Tibial nerve (tissue), 4 donors: ENCODE data around the gene TCF7L1. TPM values are rescaled to one million over a fixed set of nuclear protein-coding genes. Genes with fewer than 3 reads are reported as not detected.

Experiments used
- DNase-seq, 2 donors: peaks; one replicate each; pipeline ENCODE4 v3.0.0-alpha.2; 2019; ENCODE audit warnings: low spot score in 2 of 2
- H3K27ac ChIP-seq, 4 donors: fragments of 200-600 bp; sonication (generic) in 3 of 4; one replicate each; pipeline ENCODE4 v1.5.1; 2017 to 2019; ENCODE audit warnings: mild to moderate bottlenecking in 1 of 4
- H3K27me3 ChIP-seq, 2 donors: fragments of 200-600 bp; sonication (generic) in 1 of 2; one replicate each; pipeline versions ENCODE4 v1.5.1 to v1.6.0; 2017 to 2019
- H3K36me3 ChIP-seq, 3 donors: fragments of 200-600 bp; sonication (generic); one replicate each; pipeline ENCODE4 v1.5.1; 2018 to 2019
- H3K4me1 ChIP-seq, 4 donors: fragments of 200-600 bp; sonication (generic) in 3 of 4; one replicate each; pipeline ENCODE4 v1.5.1; 2017 to 2019
- H3K4me3 ChIP-seq, 4 donors: fragments of 200-600 bp; sonication (generic) in 3 of 4; one replicate each; pipeline ENCODE4 v1.5.1; 2017 to 2019; ENCODE audit warnings: mild to moderate bottlenecking in 1 of 4, moderate library complexity in 1 of 4
- H3K9me3 ChIP-seq, 4 donors: fragments of 200-600 bp; sonication (generic) in 3 of 4; one replicate each; pipeline ENCODE4 v1.5.1; 2017 to 2019
- EP300 ChIP-seq, 2 donors: sonication (generic); formaldehyde crosslinking; IDR thresholded peaks; one replicate each; pipeline ENCODE4 v1.6.1; 2017; ENCODE audit warnings: antibody characterized with exemption in 2 of 2, mild to moderate bottlenecking in 1 of 2
- POLR2A ChIP-seq, 2 donors: fragments of 450-650 bp; IDR thresholded peaks; one replicate each; pipeline ENCODE4 v1.6.1; 2017; ENCODE audit warnings: antibody characterized with exemption in 2 of 2, mild to moderate bottlenecking in 2 of 2, moderate library complexity in 2 of 2
- WGBS, 2 donors: methylation state at CpG; one replicate each; pipeline ENCODE4 v1.1.5; 2018; 5-methylcytosine and 5-hydroxymethylcytosine counted together
- total RNA-seq, 4 donors: library from RNA; depleted of rRNA; stranded (reverse); fragments of >200 nt; gene quantifications; one replicate each; pipeline ENCODE4 v1.1.0, GENCODE V29; 2016
- TF ChIP-seq, protein P1 (sequence below), 5 experiments: fragments of 200-600 bp in 3 of 5; fragments of 450-650 bp in 2 of 5; sonication (generic) in 3 of 5; IDR thresholded peaks; one replicate each; pipeline ENCODE4 v1.5.1; 2016 to 2019; ENCODE audit warnings: antibody characterized with exemption in 5 of 5, mild to moderate bottlenecking in 3 of 5, moderate library complexity in 2 of 5

Gene TCF7L1
- total RNA-seq, 4 donors from 2014 or later, result 3.7 to 14.1 (median 7.1) TPM

DNA sequence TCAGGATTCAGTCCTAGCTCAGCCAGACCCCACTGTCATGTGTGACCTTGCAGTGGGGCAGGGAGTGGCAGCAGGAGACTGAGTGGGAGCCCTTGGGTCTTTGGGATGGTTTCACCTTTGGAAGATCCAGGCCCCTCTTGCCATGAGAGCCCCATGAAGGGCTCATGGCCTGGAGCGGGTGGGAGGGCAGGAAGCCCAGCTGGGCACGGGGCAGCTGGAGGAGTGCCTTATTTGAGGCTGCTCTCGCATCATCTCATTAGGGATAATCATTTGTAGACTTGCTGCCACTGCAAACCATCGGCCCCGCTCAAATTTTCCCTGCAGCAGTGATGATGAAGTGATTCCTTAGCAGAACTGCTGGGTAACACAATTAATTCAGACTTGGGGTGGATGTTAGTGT is 120.7 kb downstream of the TCF7L1 start:
- WGBS, 2 donors, result 56 to 68% methylated on average over 5 of the region's 5 CpGs
- peaks cover 0 to 78% (median 49%) of the 10 kb centered on the region in 4 donors for H3K4me1 ChIP-seq
- no peaks in the 10 kb centered on the region for H3K9me3 ChIP-seq
- H3K27me3 ChIP-seq, result no peaks in the 10 kb centered on the region
- no peak overlapping the region for H3K4me3 ChIP-seq
- DNase-seq, result no peak
- H3K36me3 ChIP-seq, result no peaks in the 10 kb centered on the region
- H3K27ac ChIP-seq, result no peak overlapping the region
- no peak for TF ChIP-seq EP300 (IDR thresholded peaks at IDR 0.05)
- no peak for TF ChIP-seq POLR2A (IDR thresholded peaks at IDR 0.05)
- TF ChIP-seq, protein P1, sequence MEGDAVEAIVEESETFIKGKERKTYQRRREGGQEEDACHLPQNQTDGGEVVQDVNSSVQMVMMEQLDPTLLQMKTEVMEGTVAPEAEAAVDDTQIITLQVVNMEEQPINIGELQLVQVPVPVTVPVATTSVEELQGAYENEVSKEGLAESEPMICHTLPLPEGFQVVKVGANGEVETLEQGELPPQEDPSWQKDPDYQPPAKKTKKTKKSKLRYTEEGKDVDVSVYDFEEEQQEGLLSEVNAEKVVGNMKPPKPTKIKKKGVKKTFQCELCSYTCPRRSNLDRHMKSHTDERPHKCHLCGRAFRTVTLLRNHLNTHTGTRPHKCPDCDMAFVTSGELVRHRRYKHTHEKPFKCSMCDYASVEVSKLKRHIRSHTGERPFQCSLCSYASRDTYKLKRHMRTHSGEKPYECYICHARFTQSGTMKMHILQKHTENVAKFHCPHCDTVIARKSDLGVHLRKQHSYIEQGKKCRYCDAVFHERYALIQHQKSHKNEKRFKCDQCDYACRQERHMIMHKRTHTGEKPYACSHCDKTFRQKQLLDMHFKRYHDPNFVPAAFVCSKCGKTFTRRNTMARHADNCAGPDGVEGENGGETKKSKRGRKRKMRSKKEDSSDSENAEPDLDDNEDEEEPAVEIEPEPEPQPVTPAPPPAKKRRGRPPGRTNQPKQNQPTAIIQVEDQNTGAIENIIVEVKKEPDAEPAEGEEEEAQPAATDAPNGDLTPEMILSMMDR (IDR thresholded peaks at IDR 0.05), result no peak

DNA sequence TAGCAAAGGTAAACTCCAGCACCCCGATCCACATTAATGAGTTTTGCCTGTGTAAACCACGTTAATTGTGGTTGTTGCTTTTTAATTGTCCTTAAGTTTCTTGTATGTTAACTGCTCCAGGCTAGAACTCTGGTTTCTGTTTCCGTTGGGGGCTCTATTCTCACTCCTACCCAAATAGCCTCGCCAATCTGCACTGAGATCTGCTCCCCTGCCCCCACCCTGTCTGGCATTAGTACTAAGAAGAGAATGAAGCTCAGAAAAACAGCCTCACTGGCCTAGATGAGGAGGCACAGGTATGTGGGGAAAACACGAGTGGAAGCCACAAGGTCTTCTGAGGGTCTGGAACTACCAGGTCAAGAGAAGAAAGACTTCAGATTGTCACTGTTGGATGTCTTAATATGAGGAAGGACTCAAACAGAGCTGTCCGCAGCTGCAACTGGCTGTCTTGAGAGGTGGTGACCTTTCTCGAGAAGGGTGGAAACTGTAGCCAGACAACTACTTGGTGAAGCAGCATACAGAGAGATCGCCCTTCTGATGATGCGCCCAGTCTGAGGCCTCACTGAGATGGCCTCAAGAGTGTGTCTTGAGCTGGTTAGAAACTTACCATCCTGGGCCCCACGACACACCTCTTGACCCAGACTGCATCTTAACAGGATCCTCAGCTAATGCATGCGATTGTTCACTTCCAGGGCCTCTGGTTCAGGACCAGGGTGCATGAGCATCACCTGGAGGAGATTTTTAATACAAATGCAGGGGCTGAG is 121.5 kb downstream of the TCF7L1 start:
- Histone ChIP-seq H3K9me3 (no peaks in the 10 kb centered on the region), H3K27me3 (no peaks in the 10 kb centered on the region), H3K36me3 (no peaks in the 10 kb centered on the region), H3K27ac (peak overlapping the region in 2 of 4 donors; percentile 25 to 81), H3K4me1 (peaks cover 0 to 78% (median 45%) of the 10 kb centered on the region in 4 donors), H3K4me3 (no peak overlapping the region)
- 48 to 51% methylated on average over 11 of the region's 11 CpGs for WGBS, 2 donors
- TF ChIP-seq, protein P1 (IDR thresholded peaks at IDR 0.05), result no peak
- no peak for TF ChIP-seq POLR2A (IDR thresholded peaks at IDR 0.05)
- TF ChIP-seq EP300 (IDR thresholded peaks at IDR 0.05), result no peak
- no peak for DNase-seq

DNA sequence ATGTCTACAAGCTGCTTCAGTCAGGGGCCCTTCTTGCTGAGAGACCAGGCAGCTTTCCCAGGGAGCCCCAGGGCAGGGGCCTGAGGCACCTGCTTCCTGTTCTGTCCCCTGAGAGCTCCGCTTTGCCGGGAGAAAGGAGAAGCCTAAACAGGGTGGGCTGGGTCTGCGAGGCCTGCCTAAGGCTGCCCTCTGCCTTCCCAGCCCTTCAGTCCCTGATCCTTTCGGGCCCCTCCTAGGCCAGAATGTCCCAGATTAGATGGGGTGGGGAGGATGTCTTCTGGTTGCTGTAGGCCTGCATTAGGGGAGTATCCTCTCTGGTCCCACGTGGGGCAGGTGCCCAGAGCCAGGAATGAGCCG is 122.2 kb downstream of the TCF7L1 start:
- peak overlapping the region in 3 of 4 donors; percentile 61 to 81 (median 79) for H3K27ac ChIP-seq
- TF ChIP-seq, protein P1 (IDR thresholded peaks at IDR 0.05), result no peak
- 21 to 36% methylated on average over 6 of the region's 6 CpGs for WGBS, 2 donors
- peaks cover 0 to 80% (median 50%) of the 10 kb centered on the region in 4 donors for H3K4me1 ChIP-seq
- H3K36me3 ChIP-seq, result no peaks in the 10 kb centered on the region
- no peaks in the 10 kb centered on the region for H3K9me3 ChIP-seq
- no peaks in the 10 kb centered on the region for H3K27me3 ChIP-seq
- peak overlapping the region in 2 of 4 donors; percentile 11 to 15 for H3K4me3 ChIP-seq
- no peak for DNase-seq

DNA sequence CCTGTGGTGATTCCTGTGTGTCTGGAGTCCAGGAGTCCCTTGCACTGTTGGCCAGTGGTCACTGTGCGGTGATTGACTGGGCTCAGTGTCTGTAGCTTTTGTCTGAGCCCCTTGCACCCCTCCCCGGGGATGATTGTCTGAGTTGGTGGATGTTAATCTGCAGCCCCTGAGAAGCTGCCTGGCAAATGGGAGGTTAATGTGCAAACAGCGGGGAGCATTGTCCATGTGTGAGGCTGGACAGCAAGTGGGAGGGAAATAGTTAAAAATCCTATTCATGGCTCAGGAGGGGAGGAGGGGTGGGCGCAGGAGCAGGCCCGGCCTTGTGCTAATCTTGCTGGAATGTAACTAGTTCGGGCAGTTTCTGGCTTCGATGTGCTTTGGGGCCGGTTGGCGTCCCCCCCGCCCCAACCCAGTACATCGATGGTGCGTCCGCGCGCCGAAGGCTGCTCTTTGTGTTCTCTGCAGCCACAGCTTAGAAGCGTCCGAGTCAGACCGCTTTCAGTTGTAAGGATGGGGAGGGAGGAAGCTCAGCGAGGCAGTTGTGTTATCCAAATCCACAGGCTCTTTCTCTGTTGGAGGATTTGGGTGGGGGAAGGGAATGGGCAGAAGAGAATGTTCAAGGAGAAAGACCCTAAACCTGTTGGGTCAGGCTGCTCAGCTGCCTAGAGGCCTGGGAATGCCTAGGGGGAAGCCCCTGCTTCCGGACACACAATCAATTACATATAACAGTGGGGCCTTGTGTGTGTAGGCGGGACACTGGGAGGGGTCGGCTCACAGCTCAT is 122.8 kb downstream of the TCF7L1 start:
- TF ChIP-seq EP300 (IDR thresholded peaks at IDR 0.05), result no peak
- TF ChIP-seq POLR2A (IDR thresholded peaks at IDR 0.05), result no peak
- TF ChIP-seq, protein P1 (IDR thresholded peaks at IDR 0.05), result no peak
- Histone ChIP-seq H3K4me1 (peaks cover 0 to 78% (median 50%) of the 10 kb centered on the region in 4 donors), H3K9me3 (no peaks in the 10 kb centered on the region), H3K36me3 (no peaks in the 10 kb centered on the region), H3K4me3 (peak overlapping the region in 3 of 4 donors; percentile 13 to 20 (median 15)), H3K27ac (peak overlapping the region in 3 of 4 donors; percentile 61 to 81 (median 79)), H3K27me3 (no peaks in the 10 kb centered on the region)
- DNase-seq, result no peak
- WGBS, 2 donors, result 15 to 17% methylated on average over 23 of the region's 23 CpGs
